Ovary (tissue), 3 donors: ENCODE data around the gene ZMYM2.

Source experiments
- CTCF ChIP-seq, 3 donors: fragments of 450-650 bp in 2 of 3; fragments of 200-600 bp in 1 of 3; IDR thresholded peaks; one replicate each; pipeline versions ENCODE4 v1.5.1 to v1.8.0; 2016 to 2022; ENCODE audit warnings: antibody characterized with exemption in 3 of 3, mild to moderate bottlenecking in 1 of 3
- EP300 ChIP-seq: sonication (generic); formaldehyde crosslinking; IDR thresholded peaks from one replicate; pipeline ENCODE4 v1.6.1; 2017; ENCODE audit warnings: antibody characterized with exemption
- POLR2A ChIP-seq: fragments of 450-650 bp; IDR thresholded peaks from one replicate; pipeline ENCODE4 v1.6.1; 2017; ENCODE audit warnings: antibody characterized with exemption, mild to moderate bottlenecking, moderate library complexity
- donor health status: DM: no; HTN: no; CAD: no.

GRCh38 chr13:20073775-20074174 is 115.2 kb downstream of the ZMYM2 start:
- TF ChIP-seq CTCF (IDR thresholded peaks at IDR 0.05) (no peak), EP300 (no peak), POLR2A (no peak)
